HG03103 (cell line): ENCODE measurements around the gene TNFSF11.
"Not testable (repeated sequence)": the region's sequence is repeated elsewhere in the genome, so short reads cannot be mapped to it uniquely, and the experiment has no call there.

Experiments used
- ATAC-seq: cut with Tn5 transposase; IDR thresholded peaks from one replicate; pipeline ENCODE4 v1.9.1; 2021; ENCODE audit warnings: low read depth; ENCODE audit not compliant: unreplicated experiment

The TNFSF11 gene

DNA sequence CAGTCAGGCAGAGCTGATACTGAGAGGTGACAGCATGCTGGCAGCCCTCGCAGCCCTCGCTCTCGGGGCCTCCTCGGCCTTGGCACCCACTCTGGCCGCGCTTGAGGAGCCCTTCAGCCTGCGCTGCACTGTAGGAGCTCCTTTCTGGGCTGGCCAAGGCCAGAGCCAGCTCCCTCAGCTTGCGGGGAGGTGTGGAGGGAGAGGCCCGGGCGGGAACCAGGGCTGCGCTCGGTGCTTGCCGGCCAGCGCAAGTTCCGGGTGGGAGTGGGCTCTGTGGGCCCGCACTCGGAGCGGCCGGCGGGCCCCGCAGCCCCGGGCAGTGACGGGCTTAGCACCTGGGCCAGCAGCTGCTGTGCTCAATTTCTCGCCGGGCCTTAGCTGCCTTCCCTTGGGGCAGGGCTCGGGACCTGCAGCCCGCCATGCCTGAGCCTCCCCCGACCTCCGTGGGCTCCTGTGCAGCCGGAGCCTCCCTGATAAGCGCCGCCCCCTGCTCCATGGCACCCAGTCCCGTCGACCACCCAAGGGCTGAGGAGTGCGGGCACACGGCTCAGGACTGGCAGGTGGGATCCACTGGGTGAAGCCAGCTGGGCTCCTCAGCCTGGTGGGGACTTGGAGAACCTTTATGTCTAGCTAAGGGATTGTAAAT, 14.3 kb upstream of the TNFSF11 start:
- not testable (repeated sequence) for ATAC-seq

DNA sequence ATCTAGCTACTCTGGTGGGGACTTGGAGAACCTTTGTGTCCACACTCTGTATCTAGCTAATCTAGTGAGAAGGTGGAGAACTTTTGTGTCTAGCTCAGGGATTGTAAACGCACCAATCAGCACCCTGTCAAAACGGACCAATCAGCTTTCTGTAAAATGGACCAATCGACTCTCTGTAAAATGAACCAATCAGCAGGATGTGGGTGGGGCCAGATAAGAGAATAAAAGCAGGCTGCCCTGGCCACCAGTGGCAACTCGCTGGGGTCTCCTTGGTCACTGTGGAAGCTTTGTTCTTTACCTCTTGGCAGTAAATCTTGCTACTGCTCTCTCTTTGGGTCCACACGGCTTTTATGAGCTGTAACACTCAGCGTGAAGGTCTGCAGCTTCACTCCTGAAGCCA, 13.6 kb upstream of the TNFSF11 start:
- not testable (repeated sequence) for ATAC-seq

DNA sequence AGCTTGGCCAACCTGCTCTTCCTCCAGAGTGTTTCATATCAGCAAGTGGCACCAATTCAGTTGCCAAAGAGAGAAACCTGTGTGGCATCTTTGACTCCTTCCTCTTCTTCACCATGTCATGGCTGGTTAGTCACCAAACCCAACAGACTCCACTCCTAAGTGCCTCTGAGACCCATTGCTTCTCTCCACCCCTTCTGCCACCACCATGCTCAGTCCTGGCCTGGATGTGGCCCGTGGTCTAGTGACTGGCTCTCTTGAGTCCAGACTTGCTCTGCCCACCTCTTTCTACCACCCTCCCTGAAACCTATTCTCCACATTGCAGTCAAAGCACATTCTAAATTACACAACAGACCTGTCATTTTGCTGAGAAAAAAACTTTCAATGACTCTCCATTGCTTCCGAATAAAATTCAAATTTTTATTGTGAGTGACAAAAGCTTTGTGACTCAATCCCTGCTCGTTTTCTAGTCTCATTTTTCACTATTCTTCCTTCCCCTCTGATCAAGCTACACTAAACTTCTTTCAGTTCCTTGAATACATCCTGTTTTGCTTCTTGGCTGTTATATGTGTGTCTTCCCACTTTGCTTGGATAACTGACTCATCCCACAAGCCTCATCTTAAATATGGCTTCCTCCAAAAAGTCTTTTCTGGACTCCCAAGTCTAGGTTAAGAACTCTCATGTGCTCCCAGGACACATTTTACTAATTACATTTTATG, 12.0 kb upstream of the TNFSF11 start:
- no peak for ATAC-seq

DNA sequence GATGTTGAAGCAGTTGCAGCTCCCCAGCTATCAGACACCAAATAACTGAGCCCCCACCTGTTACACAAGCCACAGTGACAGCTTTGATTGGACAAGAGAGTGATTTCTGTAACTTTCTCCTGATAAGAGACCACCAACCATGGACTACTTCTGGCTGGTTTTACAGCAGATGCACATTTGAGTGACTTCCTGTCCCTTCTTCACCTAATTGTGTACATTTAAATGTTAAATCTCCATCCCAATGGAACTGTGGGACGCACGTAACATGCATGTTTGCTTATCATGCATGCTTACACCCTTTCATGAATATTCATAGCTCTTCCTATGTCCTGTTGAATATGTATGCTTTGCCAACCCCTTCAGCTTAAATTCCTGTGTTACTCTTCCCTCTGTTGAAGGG, 6.0 kb upstream of the TNFSF11 start:
- no peak for ATAC-seq

DNA sequence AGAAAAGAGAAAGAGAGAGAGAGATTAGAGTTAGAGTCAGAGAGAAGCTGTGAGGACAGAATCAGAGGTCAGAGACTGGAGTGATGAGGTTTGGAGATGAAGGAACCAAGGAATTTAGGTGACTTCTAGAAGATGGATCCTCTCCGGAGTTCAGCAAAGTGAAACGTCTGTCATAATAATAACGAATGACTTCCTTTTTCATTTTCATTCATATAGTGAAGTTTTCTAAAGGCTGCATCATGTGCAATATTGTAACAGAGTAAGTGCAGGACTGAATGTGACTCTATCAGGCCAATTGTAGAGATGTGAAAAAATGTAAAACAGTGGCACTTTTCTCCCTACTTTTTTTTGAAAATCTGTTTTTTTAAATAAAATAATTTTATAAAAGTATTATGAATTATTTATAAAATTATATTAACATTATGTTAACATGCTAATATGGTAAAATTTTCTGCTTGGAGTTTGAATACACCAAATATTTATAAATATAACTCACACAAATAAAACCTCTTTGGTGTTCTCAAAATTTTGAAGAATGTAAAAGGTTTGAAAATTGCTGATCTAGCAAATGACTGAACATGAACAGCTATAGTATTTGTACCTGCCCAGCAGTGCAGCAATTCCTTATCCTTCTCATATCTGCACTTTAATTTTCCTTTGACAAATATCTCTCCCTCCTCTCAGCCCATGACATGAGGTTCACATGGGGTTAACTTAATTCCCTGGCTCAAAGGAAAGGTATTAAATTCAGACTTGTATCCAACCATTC, 4.2 kb upstream of the TNFSF11 start:
- no peak for ATAC-seq

DNA sequence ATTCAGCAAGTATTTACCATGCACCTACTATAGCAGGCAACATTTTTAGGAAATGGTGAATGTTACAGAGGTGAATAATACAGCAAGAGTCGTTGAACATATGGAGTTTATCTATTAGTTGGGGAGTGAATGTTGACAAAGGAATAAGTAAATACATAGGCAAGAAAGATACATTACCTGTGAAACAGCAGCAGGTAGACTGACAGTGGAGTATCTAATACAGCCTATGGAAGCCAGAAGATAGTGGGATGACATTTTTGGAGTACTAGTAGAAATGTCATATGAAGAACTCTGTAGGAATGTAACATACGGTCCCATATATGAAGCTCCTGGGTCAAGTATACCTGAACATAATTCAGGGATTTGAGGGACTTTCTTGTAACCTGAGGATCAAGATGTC, 2.1 kb upstream of the TNFSF11 start:
- no peak for ATAC-seq

DNA sequence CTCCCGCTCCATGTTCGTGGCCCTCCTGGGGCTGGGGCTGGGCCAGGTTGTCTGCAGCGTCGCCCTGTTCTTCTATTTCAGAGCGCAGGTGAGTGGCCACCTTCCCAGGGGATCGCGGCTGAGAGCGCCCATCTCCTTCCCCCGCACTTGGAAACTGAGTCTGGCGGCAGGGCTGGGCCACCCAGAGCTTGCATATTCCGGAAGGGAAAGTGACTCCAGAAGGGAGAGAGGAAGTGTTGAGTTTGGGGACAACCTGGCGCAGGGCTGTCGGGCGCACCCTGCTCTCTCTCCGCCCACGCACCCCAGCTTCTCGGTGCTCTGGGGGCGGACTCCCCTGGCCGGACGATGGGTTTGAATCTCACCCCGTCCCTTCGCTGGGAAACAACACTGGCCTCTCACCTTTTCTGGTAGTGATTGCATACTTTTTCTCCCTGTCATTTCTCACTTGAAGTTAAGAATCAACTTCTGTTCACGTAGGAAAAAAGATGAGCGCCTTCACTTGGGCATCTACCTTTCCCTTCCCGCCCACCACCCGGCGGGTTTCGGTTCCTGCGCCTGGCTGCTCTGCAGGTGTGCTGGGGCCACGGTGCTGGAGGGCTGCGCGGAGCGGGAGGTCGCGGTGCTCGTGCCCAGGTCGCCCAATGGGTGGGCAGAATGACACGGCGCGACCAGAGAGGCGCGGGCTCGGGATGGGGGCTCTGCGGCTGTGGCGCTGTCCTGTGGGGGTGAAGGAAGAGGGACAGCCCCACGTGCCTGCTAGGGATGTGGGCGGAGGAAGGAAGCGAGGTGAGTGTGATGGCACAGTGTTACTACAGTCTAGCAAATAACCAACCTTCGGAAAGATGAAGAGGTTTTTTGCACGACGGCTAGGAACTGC, 721 bp downstream of the TNFSF11 start:
- peak; percentile 50 for ATAC-seq

DNA sequence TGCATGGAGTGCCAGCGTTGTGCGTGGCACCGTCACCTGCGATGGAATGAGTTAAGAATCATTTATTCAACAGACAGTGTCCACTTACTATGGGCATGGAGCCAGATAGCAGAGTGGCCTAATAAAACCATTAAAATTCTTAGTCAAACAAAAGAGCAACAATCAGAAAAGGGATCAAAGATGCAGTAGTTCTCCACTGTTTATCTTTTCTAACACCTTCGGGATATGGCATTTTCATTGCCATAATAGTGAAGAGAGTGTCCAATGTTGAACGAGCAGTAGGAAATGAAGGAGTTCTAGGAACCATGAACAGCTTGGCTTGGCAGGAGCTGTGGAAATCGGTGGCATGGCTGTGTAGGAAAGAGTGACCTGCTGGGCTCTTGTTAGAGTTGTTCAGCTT, 2.0 kb downstream of the TNFSF11 start:
- no peak for ATAC-seq

DNA sequence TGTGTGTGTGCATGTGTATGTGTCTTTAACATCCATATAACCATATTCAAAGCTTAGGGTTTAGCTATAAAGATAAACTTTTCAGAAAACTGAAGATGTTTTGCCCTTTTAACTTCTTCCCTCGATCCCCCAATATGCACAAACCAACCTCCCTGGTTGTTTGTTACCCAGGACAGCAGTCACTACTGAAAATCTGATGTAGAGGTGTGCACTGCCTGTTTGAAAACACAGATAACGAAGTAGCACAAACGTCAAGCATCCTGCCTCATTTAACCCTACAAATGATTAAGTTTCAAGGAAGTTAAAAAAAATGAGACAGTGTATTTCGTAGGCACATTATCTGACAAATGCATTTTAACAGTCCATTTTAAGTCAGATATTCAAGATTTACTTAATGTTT, 3.6 kb downstream of the TNFSF11 start:
- no peak for ATAC-seq

DNA sequence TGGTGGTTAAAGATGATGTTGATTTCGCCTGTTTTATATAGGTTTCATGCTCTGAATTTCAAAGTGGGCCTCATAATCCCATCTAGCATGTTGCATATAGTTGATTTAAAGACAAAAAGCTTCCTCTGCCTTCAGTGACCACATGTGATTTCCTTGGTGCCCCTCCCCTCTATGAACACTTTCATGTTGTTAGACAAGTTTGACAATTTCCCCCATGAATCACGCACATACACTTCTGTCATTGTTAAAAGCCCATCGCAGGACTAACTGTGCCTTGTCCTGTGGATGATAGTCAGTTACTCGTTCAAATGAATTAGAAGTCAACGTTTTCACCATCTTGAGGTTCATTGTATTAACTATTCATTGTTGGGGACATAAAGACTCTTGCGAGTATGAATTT, 6.7 kb downstream of the TNFSF11 start:
- ATAC-seq: no peak

DNA sequence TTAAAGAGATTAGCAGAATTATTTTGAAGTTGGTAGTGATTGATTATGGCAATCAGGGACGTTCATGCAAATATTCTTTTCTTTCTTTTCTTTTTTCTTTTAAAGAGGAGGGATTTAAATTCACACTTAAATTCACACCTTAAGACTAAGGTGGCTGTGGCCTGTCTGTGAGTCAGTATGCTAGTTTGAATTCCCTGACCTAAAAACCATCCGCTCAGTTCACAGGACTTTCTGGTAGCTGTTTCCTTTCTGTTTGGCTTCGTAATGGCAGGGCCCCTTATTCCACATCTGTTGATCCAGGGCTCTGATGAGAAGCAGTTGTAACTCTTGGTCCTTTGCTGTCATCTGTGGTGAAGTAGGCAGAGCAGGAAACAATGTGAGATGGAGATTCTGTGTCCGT, 7.5 kb downstream of the TNFSF11 start:
- ATAC-seq: no peak

DNA sequence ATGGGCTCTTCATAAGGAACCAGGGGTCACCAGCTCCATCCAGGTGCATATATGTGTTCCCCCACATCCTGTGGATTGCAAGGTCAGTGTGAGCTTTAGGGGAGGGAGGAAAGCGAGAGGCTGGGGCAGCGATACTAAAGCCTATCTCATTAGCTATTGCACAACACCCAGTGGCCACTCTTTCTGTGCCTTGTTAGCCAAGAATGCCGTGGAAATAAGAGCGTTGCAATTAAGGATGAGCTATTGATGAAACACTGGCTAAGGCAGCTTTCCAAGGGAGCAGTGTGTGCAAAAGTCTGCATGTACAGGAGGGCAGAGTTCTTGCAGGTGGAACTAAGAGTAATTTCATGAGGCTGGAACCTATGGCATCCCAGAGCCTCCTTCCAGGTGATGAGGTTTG, 17.6 kb downstream of the TNFSF11 start:
- no peak for ATAC-seq

DNA sequence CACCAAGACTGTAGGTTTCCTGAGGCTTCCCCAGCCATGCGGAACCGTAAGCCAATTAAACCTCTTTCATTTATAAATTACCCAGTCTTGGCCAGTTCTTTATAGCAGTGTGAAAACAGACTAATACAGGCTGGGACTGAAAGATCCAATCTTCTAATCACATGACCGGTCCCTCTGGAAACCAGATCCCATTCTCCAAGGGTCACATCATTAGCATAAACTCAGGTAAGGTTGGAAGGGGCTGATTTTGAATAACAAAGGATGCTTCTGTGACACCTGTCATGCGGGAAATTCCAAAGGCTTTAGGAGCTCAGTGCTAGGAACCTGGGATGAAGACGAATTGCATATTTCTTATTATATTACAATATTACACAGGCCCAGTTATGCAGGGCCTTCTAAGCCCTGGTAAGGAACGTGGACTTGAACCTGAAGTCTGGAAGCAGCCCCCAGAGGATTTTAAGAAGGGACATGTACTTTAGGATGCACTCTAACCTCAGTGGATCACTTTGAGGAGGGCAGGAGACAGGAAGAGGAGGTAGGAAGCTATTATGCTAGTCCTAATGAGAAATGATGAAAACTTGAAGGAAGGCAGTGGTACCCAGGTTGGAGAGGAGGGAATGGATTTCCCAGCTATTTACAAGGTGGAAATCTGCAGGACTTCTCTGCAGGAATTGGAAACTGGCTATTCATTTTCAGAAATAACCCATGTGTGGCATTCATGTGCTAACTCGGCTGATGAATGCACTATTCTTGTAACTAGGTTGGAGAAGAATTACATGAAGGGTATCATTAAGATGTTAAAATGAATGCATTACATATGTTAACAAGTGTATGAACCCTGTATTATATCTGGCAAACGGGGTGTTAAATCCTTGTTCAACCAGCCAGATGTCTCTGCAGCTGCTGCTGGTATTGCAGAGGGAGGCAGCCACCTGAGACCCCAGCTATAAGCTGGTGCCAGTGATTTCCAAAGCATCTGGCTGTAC, 19.3 kb downstream of the TNFSF11 start:
- ATAC-seq: no peak

DNA sequence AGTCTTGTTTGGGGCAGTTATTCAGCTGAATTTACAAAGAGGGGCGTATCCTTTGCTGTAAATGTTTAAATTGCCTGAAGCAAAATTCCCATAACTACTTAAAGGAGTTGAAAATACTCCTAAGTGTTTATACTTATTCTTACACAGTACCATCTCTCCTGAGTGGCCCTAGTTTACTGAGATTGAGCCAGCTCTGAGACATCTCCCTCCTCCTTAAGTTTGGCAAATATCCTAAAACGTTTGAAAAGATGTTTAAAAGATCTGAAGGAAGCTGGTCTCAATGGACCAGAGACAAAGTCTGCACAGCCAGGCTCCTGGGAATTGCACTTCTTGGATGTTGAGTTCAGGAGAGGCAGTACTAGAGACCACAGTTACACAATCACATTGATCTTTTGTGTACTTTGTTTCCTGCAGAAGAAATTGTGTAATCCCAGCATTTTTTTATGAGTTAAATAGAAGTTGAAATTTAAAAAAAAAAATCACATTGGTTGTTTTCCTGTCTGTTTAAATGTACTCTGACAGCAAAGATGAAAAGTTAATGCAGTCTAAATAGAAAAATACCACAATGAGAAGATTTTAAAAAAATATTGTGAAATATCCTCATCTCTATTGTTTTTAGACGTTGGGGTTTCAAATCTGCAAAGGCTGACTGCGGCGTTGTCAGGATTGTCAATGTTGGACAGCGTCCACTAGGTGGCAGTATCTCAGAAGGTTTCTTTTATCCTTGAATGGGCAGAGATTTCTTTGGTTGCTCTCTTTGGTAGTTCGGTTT, 20.7 kb downstream of the TNFSF11 start:
- no peak for ATAC-seq

DNA sequence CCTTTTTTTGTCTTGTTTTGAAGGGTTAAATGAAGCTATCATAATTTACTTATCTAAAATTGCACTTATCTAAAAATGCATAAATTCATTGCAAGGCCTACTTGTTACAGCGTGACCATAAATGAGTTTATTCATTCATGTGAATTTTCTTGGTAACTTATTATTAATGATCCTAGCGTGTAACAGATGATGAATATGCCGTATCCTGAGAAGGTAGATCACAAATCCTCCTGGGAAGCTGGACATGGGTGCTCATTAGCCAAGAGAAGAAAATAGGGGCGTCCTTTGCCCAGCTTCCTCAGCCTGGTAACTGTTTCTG, 21.3 kb downstream of the TNFSF11 start:
- no peak for ATAC-seq

DNA sequence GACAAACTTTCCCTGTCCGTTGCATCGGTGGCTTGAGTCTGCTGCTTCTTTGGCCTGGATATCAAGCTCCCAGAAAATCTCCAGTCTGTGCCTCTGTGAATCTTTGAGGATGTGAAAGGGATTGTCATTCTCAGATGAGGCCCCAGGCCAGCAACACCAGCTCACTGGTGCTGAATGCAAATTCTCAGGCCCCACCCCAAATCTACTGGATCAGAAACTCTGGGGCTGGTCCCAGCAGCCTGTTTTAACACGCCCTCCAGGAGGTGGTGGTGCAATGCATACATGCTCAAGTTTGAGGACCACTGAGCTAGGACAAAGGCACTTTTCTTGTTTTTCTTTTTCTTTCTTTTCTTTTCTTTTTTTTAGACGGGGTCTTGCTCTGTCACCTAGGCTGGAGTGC, 23.6 kb downstream of the TNFSF11 start:
- ATAC-seq: no peak

DNA sequence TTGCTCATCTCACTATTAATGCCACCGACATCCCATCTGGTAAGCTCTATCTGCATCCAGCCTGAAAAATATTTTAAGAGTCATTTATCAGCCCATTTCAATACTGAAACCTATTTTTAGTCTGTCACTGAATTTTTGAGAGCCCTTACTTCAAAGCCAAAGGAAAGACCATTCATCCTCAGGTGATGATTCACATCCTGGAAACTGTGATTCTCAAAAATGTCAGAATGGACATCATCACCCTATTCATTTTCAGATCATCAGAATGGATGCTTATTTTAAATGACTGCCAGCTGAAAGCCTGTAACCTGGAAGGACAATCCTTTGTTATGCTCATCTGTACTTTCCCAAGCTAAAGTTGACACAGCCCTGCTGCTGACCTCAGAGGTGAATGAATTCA, 27.0 kb downstream of the TNFSF11 start:
- no peak for ATAC-seq

DNA sequence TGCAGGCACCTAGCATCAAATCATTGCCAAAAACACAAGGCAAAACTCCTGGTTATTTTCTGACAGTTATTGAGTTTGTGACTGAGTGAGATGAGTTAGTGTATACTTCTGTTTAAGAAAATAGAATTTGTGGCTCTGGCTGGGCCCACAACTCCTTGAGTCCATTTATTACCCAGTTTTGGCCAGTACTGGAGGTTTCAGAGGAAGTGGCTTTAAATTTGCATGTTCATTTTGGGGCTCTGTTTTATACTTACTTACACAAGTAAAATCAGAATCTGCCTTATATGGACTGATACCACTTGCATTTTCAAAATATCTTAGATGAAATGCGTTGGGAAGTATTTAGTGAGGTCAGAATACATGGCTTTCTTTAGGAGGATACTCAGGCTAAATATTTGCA, 29.0 kb downstream of the TNFSF11 start:
- ATAC-seq: peak; percentile 76

DNA sequence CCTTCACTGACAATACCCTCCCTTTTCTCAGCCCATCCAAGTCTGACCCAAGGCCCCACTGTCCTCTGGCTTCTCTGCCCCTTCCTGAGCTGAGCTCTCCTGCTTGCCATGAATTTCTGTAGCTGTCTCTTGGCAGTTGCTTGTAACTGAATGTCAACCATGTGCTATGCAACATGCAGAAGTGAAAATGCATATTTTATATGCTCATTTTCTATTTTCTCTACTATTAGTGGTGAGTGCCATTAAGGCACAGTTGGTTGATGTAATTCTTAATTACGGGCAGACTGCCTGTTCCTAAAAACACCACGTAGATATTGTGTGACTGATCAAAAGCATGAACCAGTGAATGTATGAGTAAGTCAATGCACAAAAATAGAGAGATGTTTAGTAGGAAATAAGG, 29.6 kb downstream of the TNFSF11 start:
- no peak for ATAC-seq
